RWPE1 (cell line): ENCODE results near the gene ADK.

Experiments
- CTCF ChIA-PET: fragments of 350-600 bp; sonication (Branson Sonifier 250); formaldehyde crosslinking; extraction: SDS; loops from one replicate; lab custom pipeline; 2021; lab: Yijun Ruan, JAX
- POLR2A ChIA-PET: fragments of 400-600 bp; formaldehyde crosslinking; extraction: SDS; loops from one replicate; lab custom pipeline; 2020; ENCODE audit warnings: antibody characterized with exemption; ENCODE audit not compliant: low non-redundant PET; lab: Yijun Ruan, JAX
- DNase-seq: peaks from one replicate; pipeline ENCODE4 v3.0.0; 2012; ENCODE audit warnings: low spot score
- H3K27ac ChIP-seq: fragments of 450-650 bp; 2 replicates; pipeline ENCODE4 v1.5.1; 2017
- TF ChIP-seq, protein P1 (sequence below): fragments of 450-650 bp; conservative IDR thresholded peaks from 2 replicates; pipeline ENCODE4 v1.5.1; 2017; ENCODE audit warnings: low read depth, mild to moderate bottlenecking

ADK gene

DNA sequence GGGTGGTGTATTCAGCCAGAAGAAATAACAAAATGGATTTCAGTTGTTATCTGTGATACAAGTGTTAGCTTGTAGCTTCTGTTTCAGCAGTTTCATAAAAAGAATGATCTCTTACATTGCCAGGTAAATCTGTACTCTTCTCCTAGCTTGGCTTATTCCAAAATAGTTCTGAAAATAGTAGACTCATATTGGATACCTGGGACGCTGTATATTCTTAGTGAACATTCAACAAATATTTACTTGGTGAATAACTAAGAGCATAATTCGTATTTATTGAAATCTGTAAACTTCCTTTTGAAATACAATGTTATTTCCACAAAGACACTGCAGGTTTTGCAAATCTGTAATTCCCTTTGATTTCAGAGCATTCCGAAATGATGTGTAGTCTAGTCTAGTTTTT is 249.2 kb downstream of the ADK start:
- TF ChIP-seq, protein P1, sequence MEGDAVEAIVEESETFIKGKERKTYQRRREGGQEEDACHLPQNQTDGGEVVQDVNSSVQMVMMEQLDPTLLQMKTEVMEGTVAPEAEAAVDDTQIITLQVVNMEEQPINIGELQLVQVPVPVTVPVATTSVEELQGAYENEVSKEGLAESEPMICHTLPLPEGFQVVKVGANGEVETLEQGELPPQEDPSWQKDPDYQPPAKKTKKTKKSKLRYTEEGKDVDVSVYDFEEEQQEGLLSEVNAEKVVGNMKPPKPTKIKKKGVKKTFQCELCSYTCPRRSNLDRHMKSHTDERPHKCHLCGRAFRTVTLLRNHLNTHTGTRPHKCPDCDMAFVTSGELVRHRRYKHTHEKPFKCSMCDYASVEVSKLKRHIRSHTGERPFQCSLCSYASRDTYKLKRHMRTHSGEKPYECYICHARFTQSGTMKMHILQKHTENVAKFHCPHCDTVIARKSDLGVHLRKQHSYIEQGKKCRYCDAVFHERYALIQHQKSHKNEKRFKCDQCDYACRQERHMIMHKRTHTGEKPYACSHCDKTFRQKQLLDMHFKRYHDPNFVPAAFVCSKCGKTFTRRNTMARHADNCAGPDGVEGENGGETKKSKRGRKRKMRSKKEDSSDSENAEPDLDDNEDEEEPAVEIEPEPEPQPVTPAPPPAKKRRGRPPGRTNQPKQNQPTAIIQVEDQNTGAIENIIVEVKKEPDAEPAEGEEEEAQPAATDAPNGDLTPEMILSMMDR: no peak
- POLR2A ChIA-PET: no interaction called here
- DNase-seq: no peak
- H3K27ac ChIP-seq: no peak overlapping the region
- CTCF ChIA-PET: interaction anchor here (0.5 to 0.6 kb wide), 2 partner anchors 43 to 214 kb away, joined by 4 to 6 read pairs; no protein-coding TSS in a partner anchor

DNA sequence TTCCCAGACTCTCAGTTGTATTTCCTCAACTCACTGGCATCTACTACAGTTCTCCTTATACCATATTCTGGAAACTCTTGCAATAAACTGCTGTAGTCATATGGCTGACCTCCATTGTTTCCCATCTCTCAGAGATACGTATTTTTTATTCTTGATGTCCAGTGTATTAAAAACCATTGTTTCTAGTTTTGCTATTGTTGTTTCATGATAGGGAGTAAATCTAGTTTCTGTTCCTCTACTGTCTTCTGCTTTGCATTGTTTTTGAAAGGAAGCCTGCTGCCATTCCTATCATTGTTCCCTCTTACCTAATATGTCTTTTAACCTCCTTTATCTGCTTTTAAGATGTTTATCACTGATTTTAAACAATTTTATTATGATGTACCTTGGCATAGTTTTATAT is 255.0 kb downstream of the ADK start:
- ChIA-PET CTCF (no interaction called here), POLR2A (no interaction called here)
- DNase-seq: no peak
- TF ChIP-seq, protein P1: no peak
- no peak overlapping the region for H3K27ac ChIP-seq

DNA sequence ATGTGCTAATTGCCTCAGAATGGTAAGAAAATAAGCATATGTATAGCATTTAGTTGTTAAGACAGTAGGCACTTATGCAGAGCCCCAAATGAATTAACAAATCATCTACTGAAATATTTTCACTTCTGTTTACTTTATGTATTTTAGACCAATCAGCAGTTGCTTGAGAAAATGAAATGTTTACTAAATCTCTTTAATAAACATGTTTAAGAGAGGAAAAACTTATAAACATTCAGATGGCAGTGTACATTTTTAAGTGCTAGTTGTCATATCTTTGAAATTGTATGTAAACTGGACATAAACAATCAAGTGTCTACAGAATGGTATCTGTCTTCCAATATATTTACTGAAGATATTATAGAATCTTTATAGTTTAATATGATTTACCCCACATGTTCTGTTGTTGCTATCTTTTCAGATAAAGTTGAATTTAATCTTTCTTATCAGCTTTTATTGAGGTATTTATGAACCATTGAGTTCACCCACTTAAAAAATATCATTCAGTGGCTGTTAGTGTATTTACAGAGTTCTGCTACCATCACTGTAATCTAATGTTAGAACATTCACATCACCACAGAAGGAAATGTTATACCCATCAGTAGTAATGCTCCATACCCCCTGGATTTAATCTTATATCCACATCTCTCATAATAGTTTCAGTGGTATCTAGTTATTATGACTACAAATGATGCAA is 264.3 kb downstream of the ADK start:
- ChIA-PET POLR2A (no interaction called here), CTCF (interaction anchor here (0.5 kb wide), 1 partner anchor 89 kb away, joined by 3 read pairs; no protein-coding TSS in a partner anchor)
- TF ChIP-seq, protein P1: no peak

DNA sequence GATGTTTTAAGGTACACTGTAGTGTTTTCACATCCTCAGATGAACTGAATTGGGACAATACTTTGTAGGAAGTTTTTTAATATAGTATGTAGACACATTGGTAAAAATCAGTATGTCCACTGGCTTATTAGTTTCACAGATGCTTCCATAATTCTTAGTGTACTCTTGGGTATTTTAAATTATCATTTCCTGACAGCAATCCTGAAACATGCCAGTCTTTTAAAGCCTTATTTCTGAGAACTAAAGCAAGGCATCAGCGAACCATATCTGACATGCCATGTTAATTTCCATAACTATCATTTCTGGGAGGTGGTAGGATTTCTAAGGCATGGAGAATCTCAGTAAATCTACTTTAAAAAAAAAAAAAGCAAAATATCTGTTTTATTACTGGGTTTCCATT is 266.4 kb downstream of the ADK start:
- ChIA-PET CTCF (no interaction called here), POLR2A (no interaction called here)
- TF ChIP-seq, protein P1: no peak
- DNase-seq: no peak
- H3K27ac ChIP-seq: no peak overlapping the region

More for the DNA sequence above, 264.3 kb downstream of the ADK start:
- DNase-seq: no peak
- H3K27ac ChIP-seq: no peak overlapping the region

DNA sequence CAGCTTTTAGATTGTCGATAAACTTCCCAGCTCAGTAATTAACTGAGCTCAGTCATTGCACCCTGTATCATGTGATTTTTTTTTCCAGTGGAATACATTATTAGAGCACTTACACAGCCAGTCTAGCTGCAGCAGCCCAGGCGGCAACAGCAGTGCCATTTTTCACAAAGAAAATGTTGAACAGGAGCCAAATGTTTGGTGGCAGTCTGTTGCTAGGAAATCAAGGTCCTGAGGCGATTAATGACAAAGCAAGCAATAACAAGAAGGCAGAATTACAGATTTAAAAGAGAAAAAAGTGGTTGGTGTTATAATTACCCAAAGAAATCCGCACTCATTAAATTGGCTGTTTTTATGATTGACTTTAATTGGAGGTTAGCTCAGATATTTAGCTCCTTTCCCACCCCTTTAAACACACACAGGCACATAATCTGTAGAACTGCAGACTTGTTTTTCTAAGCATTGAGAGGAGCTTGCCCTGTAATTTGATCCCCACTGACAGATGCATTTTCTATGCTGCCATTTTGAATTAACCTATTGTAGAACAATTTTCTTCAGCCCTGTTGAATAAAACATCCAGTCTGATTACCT is 267.4 kb downstream of the ADK start:
- ChIA-PET POLR2A (no interaction called here), CTCF (interaction anchor here (0.6 kb wide), 1 partner anchor 17 kb away, joined by 3 read pairs; no protein-coding TSS in a partner anchor)
- TF ChIP-seq, protein P1: no peak
- H3K27ac ChIP-seq: no peak overlapping the region
- DNase-seq: no peak

DNA sequence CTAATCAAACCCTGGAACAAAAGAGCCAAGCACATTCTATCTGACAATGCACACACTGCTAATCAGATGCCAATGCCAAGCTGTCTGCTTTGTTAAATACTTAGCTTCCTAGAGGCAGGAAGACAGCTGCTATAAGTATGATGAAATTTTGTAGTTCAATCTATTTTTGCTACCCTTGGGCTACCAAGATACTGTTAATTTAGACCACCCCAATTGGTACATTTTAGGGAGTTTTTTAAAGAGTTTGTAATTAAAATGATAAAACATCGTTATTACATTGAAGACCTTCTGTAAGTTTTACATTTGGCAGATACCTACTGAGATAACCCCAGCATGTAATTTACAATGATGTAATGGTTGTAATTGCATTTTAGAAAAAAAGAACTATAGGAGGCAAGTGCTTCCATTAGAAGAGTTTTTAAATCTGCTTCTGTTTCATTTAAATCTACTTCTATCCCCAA is 268.5 kb downstream of the ADK start:
- no peak for DNase-seq
- ChIA-PET CTCF (interaction anchor here (0.6 kb wide), 2 partner anchors 47 to 113 kb away, joined by 4 read pairs; no protein-coding TSS in a partner anchor), POLR2A (no interaction called here)
- no peak overlapping the region for H3K27ac ChIP-seq
- TF ChIP-seq, protein P1: no peak
